ENCODE measurements around the gene LRRC73. TPM values are rescaled to one million over a fixed set of nuclear protein-coding genes. Genes with fewer than 3 reads are reported as not detected.
"Not testable (repeated sequence)": the region's sequence is repeated elsewhere in the genome, so short reads cannot be mapped to it uniquely, and the experiment has no call there.

The LRRC73 gene
- total and polyA plus RNA-seq, 2 donors: 0.09 to 0.11 TPM

- H3K27me3 ChIP-seq (ENCODE audit: control insufficient read depth in 2 of 2, insufficient read depth in 1 of 2, low read length in 1 of 2): peaks cover 24 to 43% of the 10 kb centered on the region in 2 donors
- no peak overlapping the region for H3K27ac ChIP-seq (ENCODE audit: low read depth in 1 of 2, low read length in 1 of 2)
- no peak for DNase-seq (ENCODE audit: low read depth in 6 of 9, low spot score in 9 of 9)
- WGBS: 94% methylated on average over 3 of the region's 3 CpGs
- H3K36me3 ChIP-seq (ENCODE audit: control insufficient read depth in 2 of 2, insufficient read depth in 2 of 2, low read length in 1 of 2): peaks cover 40 to 50% of the 10 kb centered on the region in 2 donors
- H3K4me3 ChIP-seq (ENCODE audit: low read length in 2 of 2): no peak overlapping the region
- H3K4me1 ChIP-seq (ENCODE audit: control insufficient read depth in 2 of 2, insufficient read depth in 2 of 2, low read length in 2 of 2): peaks cover 3 to 15% of the 10 kb centered on the region in 2 donors
- no peaks in the 10 kb centered on the region for H3K9me3 ChIP-seq (ENCODE audit: control insufficient read depth in 2 of 2, insufficient read depth in 1 of 2, low read length in 1 of 2)
Observed at GRCh38 chr6:43506171-43506570, 4.0 kb downstream of the LRRC73 start.

GRCh38 chr6:43505718-43506117 lies 4.4 kb downstream of the LRRC73 start:
- Histone ChIP-seq H3K27me3 (ENCODE audit: control insufficient read depth in 2 of 2, insufficient read depth in 1 of 2, low read length in 1 of 2) (peaks cover 24 to 40% of the 10 kb centered on the region in 2 donors), H3K4me3 (ENCODE audit: low read length in 2 of 2) (no peak overlapping the region), H3K36me3 (ENCODE audit: control insufficient read depth in 2 of 2, insufficient read depth in 2 of 2, low read length in 1 of 2) (peaks cover 45 to 50% of the 10 kb centered on the region in 2 donors), H3K9me3 (ENCODE audit: control insufficient read depth in 2 of 2, insufficient read depth in 1 of 2, low read length in 1 of 2) (no peaks in the 10 kb centered on the region), H3K27ac (ENCODE audit: low read depth in 1 of 2, low read length in 1 of 2) (no peak overlapping the region), H3K4me1 (ENCODE audit: control insufficient read depth in 2 of 2, insufficient read depth in 2 of 2, low read length in 2 of 2) (peaks cover 3 to 15% of the 10 kb centered on the region in 2 donors)
- 90% methylated on average over 6 of the region's 6 CpGs for WGBS
- no peak for DNase-seq (ENCODE audit: low read depth in 6 of 9, low spot score in 9 of 9)

- H3K4me3 ChIP-seq (ENCODE audit: low read length in 2 of 2): no peak overlapping the region
- H3K27ac ChIP-seq (ENCODE audit: low read depth in 1 of 2, low read length in 1 of 2): no peak overlapping the region
- H3K36me3 ChIP-seq (ENCODE audit: control insufficient read depth in 2 of 2, insufficient read depth in 2 of 2, low read length in 1 of 2): peaks cover 52 to 56% of the 10 kb centered on the region in 2 donors
- no peak for DNase-seq (ENCODE audit: low read depth in 6 of 9, low spot score in 9 of 9)
- 98% methylated on average over 26 of the region's 26 CpGs for WGBS
- H3K27me3 ChIP-seq (ENCODE audit: control insufficient read depth in 2 of 2, insufficient read depth in 1 of 2, low read length in 1 of 2): peaks cover 19 to 33% of the 10 kb centered on the region in 2 donors
- H3K4me1 ChIP-seq (ENCODE audit: control insufficient read depth in 2 of 2, insufficient read depth in 2 of 2, low read length in 2 of 2): peaks cover 3 to 11% of the 10 kb centered on the region in 2 donors
- H3K9me3 ChIP-seq (ENCODE audit: control insufficient read depth in 2 of 2, insufficient read depth in 1 of 2, low read length in 1 of 2): no peaks in the 10 kb centered on the region
Observed at GRCh38 chr6:43504756-43505593, 5.2 kb downstream of the LRRC73 start.

DNA sequence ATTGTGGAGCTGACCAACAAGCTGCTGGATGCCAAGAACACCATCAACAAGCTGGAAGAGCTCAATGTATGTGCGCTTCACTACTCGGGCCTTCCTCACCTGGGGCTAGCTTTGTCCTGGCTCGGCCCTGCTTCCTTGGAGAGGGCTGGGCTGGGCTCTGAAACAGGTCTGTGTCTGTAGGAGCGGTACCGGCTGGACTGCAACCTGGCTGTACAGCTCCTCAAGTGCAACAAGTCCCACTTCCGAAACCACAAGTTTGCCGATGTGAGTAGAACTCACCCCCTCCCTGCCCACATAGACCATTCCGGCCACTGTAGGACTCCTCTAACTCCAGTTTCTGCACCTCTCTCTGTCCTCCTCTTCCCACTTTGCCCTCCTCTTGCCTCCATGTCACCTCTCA lies 6.7 kb downstream of the LRRC73 start:
- Histone ChIP-seq H3K9me3 (ENCODE audit: control insufficient read depth in 2 of 2, insufficient read depth in 1 of 2, low read length in 1 of 2) (no peaks in the 10 kb centered on the region), H3K36me3 (ENCODE audit: control insufficient read depth in 2 of 2, insufficient read depth in 2 of 2, low read length in 1 of 2) (peaks cover 67 to 71% of the 10 kb centered on the region in 2 donors), H3K27ac (ENCODE audit: low read depth in 1 of 2, low read length in 1 of 2) (no peak overlapping the region), H3K4me1 (ENCODE audit: control insufficient read depth in 2 of 2, insufficient read depth in 2 of 2, low read length in 2 of 2) (peaks cover 0 to 3% of the 10 kb centered on the region in 2 donors), H3K4me3 (ENCODE audit: low read length in 2 of 2) (no peak overlapping the region), H3K27me3 (ENCODE audit: control insufficient read depth in 2 of 2, insufficient read depth in 1 of 2, low read length in 1 of 2) (peaks cover 4 to 17% of the 10 kb centered on the region in 2 donors)
- WGBS: 96% methylated on average over 8 of the region's 8 CpGs
- no peak for DNase-seq (ENCODE audit: low read depth in 6 of 9, low spot score in 9 of 9)

DNA sequence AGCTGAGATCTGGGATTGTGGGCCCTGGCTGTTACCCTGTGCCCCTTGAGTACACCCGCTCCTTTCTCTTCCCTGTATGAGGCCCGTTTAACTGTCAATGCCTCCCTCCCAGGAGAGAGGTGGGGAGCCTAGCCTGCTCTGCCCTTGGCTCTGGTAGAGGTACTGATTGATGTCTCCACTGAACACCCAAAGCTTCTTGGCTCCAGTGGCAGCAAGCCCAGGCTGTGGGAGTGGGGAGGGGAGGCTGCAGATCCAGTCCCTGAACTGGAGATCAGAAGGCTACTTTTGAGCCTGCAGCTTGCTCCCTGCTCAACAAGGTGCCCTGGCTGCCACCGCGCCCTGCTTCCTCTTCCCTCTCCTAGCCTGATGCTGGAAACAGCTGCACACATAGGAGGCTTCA lies 7.5 kb downstream of the LRRC73 start:
- H3K27ac ChIP-seq (ENCODE audit: low read depth in 1 of 2, low read length in 1 of 2): no peak overlapping the region
- no peak for DNase-seq (ENCODE audit: low read depth in 6 of 9, low spot score in 9 of 9)
- WGBS: 97% methylated on average over 4 of the region's 4 CpGs
- peaks cover 0 to 6% of the 10 kb centered on the region in 2 donors for H3K4me1 ChIP-seq (ENCODE audit: control insufficient read depth in 2 of 2, insufficient read depth in 2 of 2, low read length in 2 of 2)
- peaks cover 73 to 79% of the 10 kb centered on the region in 2 donors for H3K36me3 ChIP-seq (ENCODE audit: control insufficient read depth in 2 of 2, insufficient read depth in 2 of 2, low read length in 1 of 2)
- no peak overlapping the region for H3K4me3 ChIP-seq (ENCODE audit: low read length in 2 of 2)
- H3K9me3 ChIP-seq (ENCODE audit: control insufficient read depth in 2 of 2, insufficient read depth in 1 of 2, low read length in 1 of 2): no peaks in the 10 kb centered on the region
- H3K27me3 ChIP-seq (ENCODE audit: control insufficient read depth in 2 of 2, insufficient read depth in 1 of 2, low read length in 1 of 2): peaks cover 0 to 10% of the 10 kb centered on the region in 2 donors

GRCh38 chr6:43500921-43501320 lies 9.2 kb downstream of the LRRC73 start:
- Histone ChIP-seq H3K36me3 (ENCODE audit: control insufficient read depth in 2 of 2, insufficient read depth in 2 of 2, low read length in 1 of 2) (peaks cover 77 to 85% of the 10 kb centered on the region in 2 donors), H3K4me1 (ENCODE audit: control insufficient read depth in 2 of 2, insufficient read depth in 2 of 2, low read length in 2 of 2) (peaks cover 0 to 3% of the 10 kb centered on the region in 2 donors), H3K4me3 (ENCODE audit: low read length in 2 of 2) (no peak overlapping the region), H3K27me3 (ENCODE audit: control insufficient read depth in 2 of 2, insufficient read depth in 1 of 2, low read length in 1 of 2) (no peaks in the 10 kb centered on the region), H3K9me3 (ENCODE audit: control insufficient read depth in 2 of 2, insufficient read depth in 1 of 2, low read length in 1 of 2) (no peaks in the 10 kb centered on the region), H3K27ac (ENCODE audit: low read depth in 1 of 2, low read length in 1 of 2) (no peak overlapping the region)
- no peak for DNase-seq (ENCODE audit: low read depth in 6 of 9, low spot score in 9 of 9)
- WGBS: 100% methylated on average over 3 of the region's 3 CpGs

DNA sequence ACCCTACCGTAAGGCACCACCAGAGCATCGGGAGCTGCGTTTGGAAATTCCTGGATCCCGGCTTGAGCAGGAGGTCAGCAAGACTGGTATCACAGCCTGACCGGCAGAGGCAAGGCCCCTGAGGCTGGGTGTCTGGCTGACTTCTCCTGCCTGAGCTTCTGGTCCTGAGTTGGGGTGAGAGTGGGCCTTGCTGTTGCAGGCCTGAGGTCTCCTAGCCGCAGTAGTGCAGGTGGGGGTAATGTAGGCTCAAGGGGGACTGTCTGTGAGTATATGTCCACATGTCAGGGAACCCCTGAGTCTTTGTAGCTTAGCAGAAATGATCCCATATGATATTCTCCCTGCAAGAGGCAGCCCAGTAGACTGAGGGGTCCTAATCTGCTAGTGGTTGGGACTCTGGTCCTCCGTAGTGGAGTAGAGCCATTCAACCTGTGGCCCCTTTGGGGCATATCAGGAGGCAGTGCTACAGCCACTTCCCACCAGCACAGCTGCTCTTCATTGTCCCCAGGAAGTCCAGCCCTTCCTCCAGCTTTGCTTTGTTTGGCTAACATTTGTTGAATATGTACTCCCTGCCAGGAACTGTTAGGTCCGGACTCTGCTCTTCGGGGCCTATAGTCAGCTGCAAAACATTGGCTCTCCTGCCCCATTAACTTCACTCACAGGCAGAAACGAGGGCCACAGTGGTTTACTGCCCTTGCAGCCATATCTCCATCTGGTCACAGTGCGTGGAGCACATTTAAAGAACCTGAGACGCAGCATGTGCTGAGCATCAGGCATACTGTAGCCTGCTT lies 10.9 kb downstream of the LRRC73 start:
- DNase-seq (ENCODE audit: low read depth in 6 of 9, low spot score in 9 of 9): no peak
- Histone ChIP-seq H3K36me3 (ENCODE audit: control insufficient read depth in 2 of 2, insufficient read depth in 2 of 2, low read length in 1 of 2) (peaks cover 60 to 68% of the 10 kb centered on the region in 2 donors), H3K27ac (ENCODE audit: low read depth in 1 of 2, low read length in 1 of 2) (no peak overlapping the region), H3K4me3 (ENCODE audit: low read length in 2 of 2) (no peak overlapping the region), H3K9me3 (ENCODE audit: control insufficient read depth in 2 of 2, insufficient read depth in 1 of 2, low read length in 1 of 2) (no peaks in the 10 kb centered on the region), H3K4me1 (ENCODE audit: control insufficient read depth in 2 of 2, insufficient read depth in 2 of 2, low read length in 2 of 2) (peaks cover 0 to 11% of the 10 kb centered on the region in 2 donors), H3K27me3 (ENCODE audit: control insufficient read depth in 2 of 2, insufficient read depth in 1 of 2, low read length in 1 of 2) (no peaks in the 10 kb centered on the region)
- WGBS: 98% methylated on average over 12 of the region's 12 CpGs

DNA sequence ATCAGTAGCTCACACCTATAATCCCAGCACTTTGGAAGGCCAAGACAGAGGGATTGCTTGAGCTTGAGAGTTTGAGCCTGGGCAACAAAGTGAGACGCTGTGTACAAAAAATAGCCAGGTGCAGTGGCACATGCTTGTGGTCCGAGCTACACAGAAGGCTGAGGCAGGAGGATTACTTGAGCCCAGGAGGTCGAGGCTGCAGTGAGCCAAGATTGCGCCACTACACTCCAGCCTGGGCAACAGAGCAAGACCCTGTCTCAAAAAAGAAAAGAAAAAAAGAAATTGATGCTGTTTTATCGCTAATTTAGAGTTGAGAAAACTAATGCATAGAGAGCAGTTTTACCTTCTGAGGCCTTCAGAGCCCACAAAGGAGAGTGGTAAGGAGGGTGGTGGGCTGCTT lies 11.9 kb downstream of the LRRC73 start:
- Histone ChIP-seq H3K4me1 (ENCODE audit: control insufficient read depth in 2 of 2, insufficient read depth in 2 of 2, low read length in 2 of 2) (peaks cover 0 to 11% of the 10 kb centered on the region in 2 donors), H3K36me3 (ENCODE audit: control insufficient read depth in 2 of 2, insufficient read depth in 2 of 2, low read length in 1 of 2) (peaks cover 54 to 61% of the 10 kb centered on the region in 2 donors)
- not testable (repeated sequence) for H3K27me3 ChIP-seq (ENCODE audit: control insufficient read depth in 2 of 2, insufficient read depth in 1 of 2, low read length in 1 of 2); H3K9me3 ChIP-seq (ENCODE audit: control insufficient read depth in 2 of 2, insufficient read depth in 1 of 2, low read length in 1 of 2); H3K27ac ChIP-seq (ENCODE audit: low read depth in 1 of 2, low read length in 1 of 2); DNase-seq (ENCODE audit: low read depth in 6 of 9, low spot score in 9 of 9); H3K4me3 ChIP-seq (ENCODE audit: low read length in 2 of 2)
- WGBS: over 99% methylated on average over 5 of the region's 5 CpGs

- WGBS: 97% methylated on average over 12 of the region's 12 CpGs
- Histone ChIP-seq H3K9me3 (ENCODE audit: control insufficient read depth in 2 of 2, insufficient read depth in 1 of 2, low read length in 1 of 2) (no peaks in the 10 kb centered on the region), H3K4me3 (ENCODE audit: low read length in 2 of 2) (no peak overlapping the region), H3K27ac (ENCODE audit: low read depth in 1 of 2, low read length in 1 of 2) (no peak overlapping the region), H3K27me3 (ENCODE audit: control insufficient read depth in 2 of 2, insufficient read depth in 1 of 2, low read length in 1 of 2) (no peaks in the 10 kb centered on the region), H3K36me3 (ENCODE audit: control insufficient read depth in 2 of 2, insufficient read depth in 2 of 2, low read length in 1 of 2) (peaks cover 48 to 55% of the 10 kb centered on the region in 2 donors), H3K4me1 (ENCODE audit: control insufficient read depth in 2 of 2, insufficient read depth in 2 of 2, low read length in 2 of 2) (peaks cover 0 to 11% of the 10 kb centered on the region in 2 donors)
- DNase-seq (ENCODE audit: low read depth in 6 of 9, low spot score in 9 of 9): no peak
Observed at GRCh38 chr6:43497689-43498088, 12.5 kb downstream of the LRRC73 start.

Data from thymus (tissue), 11 donors.